Islet of Langerhans (tissue), 1 donor: ENCODE measurements around the gene VILL.

Experiments
- FAIRE-seq: peaks from one replicate; lab custom pipeline; 2011; peaks lifted over from hg19 to GRCh38; lab: Jason Lieb, UNC

The VILL gene

DNA sequence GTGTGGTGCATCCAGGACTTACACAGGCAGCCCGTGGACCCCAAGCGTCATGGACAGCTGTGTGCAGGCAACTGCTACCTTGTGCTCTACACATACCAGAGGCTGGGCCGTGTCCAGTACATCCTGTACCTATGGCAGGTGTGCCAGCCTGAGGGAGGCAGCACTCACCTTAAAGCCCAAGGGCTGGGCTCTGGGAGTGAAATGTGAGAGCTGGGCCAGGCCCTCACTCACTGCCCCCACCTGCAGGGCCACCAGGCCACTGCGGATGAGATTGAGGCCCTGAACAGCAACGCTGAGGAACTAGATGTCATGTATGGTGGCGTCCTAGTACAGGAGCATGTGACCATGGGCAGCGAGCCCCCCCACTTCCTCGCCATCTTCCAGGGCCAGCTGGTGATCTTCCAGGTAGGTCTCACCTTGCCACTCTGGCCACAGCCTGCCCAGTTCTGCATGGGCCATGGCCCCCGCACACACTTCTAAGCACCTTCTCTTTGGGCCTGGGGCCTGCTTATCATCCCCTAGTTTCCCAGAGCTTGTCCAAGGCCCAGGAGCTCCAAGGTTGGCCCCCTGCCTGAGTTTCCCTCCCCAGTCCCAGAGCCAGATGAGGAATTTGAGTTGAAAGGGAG, 11.0 kb downstream of the VILL start:
- no peak for FAIRE-seq

DNA sequence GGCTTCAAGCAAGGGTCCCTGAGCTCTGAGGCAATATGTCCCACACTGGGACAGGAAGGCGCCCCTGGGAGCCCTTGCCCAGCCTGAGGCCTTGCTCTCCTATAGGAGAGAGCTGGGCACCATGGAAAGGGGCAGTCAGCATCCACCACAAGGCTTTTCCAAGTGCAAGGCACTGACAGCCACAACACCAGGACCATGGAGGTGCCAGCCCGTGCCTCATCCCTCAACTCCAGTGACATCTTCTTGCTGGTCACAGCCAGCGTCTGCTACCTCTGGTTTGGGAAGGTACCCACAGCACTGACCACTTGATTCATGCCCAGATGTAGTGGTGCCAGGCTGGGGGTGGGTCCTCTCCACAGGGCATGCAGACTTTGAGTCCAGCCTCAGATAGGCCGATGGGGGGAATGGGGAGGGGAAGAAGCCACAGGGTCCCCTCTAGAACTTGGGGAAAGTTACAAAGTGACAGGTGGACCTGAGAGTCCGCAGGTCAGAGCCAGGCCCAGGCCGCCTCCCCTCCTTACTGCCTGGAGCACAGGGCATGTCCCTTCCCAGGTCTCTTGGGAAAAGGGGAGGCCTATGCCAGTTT, 11.8 kb downstream of the VILL start:
- FAIRE-seq, result no peak

DNA sequence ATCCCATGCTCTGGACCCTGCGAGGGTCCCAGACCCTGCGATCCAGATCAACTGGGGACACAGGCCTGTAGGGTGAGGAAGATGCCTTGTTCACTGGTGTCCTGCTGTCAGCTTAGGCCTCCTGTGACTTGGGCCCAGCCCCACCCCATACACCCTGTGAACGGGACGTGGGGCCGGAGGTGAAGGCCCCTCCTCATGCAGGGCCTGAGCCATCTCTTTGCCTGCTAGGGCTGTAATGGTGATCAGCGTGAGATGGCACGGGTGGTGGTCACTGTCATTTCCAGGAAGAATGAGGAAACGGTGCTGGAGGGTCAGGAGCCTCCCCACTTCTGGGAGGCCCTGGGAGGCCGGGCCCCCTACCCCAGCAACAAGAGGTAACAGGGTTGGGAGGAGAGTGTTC, 12.4 kb downstream of the VILL start:
- no peak for FAIRE-seq

DNA sequence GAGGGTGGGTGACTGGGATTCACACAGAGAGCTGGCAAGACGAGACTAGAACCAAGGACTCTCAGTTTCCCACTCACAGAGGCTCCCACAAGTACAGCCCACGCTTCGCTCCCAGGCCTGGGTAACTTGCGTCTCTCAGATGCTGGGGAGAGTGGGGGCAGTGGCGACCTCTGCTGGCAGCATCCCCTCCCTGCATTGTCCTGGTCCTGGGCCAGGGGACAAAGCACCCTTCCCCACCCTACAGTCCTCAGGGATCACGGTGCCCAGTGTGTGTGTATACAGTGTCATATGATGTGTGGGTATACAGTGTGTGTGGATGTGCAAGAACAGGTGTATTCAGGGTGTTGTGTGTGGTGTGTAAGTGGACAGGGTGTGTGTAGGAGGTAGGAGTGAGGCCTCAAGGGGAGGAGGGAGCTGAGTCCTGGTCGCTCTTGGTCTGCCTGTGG, 12.8 kb downstream of the VILL start:
- FAIRE-seq, result no peak

DNA sequence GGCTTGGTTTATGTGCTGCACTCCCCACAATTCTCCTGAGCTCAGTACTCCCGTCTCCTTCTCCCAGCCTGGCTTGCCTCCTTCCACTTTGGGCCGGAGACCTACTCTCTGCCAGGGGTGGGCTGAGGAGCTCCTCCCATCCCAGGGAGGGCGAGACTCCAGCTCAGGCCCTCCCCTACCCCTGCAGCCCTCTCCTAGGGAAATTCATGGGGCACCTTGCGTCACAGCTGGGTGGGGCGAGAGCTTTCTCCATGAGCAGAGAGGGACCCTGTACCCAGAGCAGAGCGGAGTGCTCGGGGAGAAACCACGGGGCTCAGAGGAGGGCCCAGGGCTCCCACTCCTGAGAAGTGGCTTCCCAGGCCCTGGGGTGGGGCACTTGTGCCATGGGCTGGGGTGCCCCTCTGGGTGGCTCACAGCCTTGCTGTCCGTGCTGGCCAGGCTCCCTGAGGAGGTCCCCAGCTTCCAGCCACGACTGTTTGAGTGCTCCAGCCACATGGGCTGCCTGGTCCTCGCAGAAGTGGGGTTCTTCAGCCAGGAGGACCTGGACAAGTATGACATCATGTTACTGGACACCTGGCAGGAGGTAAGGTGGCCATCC, 13.3 kb downstream of the VILL start:
- FAIRE-seq, result no peak

DNA sequence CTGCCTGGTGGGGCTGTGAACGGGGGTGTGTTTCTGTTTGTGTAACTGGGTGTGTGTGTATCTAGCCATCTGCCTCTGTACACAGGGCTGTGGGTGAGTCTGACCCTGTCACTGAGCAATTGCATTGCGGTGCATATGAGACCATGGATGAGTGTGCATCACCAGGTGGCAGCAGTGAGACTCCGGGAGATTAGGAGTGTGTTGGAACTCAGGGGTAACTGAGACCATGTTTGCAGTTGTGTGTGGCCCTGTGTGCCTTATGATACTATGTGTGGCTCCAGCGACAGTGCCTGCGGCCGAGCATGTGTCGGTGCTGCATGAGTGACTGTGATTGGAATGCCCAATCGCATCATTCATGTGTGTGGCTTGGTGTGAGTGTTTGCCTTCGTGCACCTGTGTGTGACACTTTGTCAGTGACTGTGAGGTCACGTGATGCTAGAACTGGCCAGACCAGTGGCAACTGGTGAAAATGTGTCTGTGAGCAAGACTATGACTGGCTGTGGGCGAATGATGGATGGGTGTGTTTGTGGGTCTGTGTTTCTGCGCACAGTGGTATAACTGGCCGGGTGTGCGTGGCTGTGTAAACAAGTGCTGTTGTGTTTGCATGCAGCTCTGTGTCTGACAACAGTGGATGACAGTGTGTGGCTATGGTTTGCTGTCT, 14.0 kb downstream of the VILL start:
- FAIRE-seq, result no peak

DNA sequence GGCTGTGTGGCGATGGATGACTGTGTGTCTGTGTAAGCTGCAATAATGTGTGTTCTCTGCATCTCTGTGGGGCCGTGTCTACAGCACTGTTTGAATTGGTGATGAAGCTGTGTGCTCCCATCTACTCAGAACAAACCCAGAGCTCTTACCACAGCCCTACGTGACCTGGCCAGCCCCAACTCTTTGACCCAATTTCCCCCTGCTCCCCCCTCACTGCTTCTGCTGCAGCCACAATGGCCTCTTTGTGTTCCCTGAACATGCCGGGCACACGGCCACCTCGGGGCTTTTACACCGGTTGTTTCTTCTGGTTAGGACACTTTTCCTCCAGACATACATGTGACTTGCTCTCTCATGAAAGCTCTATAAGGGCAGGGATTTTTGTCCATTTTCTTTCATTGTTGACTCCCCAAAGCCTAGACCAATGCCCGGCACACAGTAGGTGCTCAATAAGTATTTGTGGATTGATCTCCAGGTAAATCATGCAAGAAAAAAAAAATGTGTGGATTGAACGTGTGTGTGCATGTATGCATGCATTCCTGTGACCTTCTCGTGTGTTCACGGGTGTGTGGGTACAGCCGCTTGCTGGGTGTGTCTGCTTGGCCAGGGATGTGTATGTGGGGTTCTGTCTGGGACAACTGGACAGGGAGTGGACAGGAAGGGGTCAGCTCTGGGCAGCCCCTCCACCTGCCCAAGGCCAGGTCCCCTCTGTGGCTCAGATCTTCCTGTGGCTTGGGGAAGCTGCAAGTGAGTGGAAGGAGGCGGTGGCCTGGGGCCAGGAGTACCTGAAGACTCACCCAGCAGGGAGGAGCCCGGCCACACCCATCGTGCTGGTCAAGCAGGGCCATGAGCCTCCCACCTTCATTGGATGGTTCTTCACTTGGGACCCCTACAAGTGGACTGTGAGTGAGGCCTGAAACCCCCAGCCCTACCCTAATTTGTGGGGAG, 14.8 kb downstream of the VILL start:
- no peak for FAIRE-seq

DNA sequence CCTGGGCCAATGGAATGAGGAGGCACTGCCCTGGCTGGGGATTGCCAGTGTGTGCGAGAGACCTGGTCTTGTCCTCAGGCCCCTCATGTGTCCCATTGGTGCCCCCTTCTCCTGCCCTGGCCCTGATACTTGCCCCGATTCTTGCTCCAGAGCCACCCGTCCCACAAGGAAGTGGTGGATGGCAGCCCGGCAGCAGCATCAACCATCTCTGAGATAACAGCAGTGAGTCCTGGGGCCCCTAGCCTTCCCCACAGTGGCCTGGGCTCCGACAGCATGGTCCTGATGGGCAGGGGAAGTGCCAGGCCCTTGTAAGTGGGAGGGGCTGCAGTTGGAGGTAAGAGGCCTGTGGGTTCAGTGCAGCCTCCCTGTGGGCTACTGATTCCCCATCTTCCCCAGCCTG, 15.4 kb downstream of the VILL start:
- no peak for FAIRE-seq

DNA sequence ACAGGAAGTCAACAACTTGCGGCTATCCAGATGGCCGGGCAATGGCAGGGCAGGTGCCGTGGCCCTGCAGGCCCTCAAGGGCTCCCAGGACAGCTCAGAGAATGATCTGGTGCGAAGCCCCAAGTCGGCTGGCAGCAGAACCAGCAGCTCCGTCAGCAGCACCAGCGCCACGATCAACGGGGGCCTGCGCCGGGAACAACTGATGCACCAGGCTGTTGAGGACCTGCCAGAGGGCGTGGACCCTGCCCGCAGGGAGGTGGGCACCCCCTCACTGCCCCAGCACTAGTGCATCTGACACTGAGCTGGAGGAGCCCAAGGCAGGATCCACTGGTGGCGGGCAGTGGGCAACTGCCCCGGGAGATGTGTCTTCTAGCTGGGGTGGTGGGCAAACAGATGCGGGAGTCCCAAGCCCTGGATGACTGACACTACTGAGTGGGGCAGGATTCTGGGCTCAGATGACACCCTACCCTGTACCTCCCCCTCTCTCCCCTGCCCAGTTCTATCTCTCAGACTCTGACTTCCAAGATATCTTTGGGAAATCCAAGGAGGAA, 15.9 kb downstream of the VILL start:
- no peak for FAIRE-seq

DNA sequence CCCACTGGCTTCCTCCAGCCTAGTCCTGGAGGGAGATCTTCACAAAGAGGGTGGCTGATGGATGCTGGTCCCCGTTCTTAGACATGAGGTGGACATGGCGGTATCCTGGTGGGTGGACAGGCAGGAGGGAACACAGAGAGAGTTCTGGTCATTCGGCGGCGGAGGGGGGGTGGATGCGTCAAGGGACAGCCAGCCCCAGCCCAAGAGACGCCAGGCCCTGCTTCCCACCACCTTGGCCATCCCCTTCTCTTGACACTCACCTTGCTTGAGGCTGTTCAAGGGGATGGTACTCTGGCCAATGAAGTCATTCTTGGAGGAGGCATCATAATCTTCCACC, 17.1 kb downstream of the VILL start:
- no peak for FAIRE-seq

DNA sequence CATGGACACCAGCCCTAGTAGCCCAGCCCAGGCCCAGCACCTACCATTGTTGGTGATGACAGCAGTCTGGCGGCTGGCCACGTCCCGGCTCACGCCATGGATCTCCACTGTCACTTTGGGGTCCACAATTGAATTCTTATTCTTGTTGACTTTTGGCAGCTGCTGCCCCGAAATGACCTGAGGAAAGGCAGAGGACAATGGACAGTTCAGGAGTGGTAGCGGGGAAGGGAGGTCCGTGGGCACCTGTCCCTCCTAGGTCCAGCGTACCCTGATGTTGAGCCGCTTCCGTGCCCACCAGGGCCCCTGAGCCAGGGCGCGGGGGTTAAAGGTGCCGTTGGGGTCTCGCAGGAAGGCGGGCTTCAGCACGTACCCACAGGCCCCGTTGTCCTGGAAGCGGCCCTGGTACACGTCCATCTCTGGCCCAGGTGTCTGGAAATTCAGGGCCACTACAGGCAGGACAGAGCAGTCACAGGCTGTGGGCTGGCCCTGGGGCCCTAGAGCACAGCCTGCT, 17.7 kb downstream of the VILL start:
- FAIRE-seq, result no peak

DNA sequence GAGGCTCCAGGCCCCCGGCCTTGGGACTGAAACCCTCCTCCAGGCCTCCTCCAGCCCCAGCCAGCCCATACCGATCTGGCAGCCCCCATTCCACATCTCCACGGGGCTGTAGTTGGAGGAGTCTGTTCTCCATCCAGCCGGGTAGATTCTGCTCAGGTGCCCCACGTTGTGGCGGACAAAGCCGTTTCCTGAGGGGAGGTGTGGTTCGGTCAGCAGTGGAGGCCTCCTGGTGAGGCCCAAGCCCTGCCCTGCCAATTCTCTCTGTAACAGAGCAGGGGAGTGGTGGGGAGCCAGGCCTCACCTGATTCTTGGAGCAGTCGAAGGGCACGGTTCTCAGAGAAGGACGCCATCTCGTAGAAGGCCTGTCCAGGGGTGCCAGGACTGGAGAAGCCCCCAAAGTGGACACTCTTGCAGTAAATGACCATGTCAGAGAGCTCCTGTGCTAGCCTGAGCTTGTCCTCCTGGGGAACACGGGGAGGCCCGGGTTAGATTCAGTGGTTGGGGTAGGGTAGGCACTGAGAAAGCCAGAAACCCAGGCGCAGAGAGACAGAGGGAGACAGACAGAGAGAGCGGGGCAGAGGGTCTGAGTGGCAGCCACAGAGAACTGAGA, 18.5 kb downstream of the VILL start:
- FAIRE-seq, result no peak

DNA sequence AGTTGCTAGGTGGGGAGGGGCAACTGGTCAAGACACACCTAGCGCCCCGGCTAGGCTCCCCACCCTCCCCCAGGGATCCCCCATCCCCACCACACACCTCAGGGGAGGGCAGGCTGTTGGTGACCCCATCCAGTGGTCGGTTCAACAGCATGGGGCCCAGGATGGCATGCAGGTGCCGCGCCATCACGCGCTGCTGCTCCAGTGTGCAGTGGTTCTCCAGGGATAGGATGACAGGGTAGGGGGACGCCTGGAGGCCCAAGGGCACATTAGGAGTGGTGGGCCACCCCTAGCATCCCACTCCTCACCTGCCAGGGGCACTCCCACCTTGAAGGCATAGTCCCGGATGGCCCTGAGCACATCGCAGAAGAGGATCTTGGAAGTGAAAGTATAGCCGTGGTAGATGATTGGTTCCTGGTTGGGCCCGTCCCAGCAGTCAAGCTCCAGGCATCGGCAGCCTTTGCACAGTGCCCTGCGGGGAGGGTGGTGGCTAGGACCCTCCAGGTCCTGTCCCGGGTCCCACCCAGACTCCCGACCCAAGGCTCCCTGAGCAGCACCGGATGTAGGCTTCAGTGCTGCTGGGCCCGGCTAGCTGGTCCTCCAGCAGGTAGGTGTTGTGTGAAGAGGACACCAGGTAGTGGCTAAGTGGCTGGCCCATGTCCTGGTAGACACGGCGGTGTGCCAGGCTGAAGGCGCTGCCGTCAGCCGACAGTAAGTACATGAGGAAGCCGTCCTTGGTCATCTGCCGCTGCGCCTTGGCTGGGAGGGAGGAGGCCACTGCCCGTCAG, 19.4 kb downstream of the VILL start:
- FAIRE-seq, result no peak

DNA sequence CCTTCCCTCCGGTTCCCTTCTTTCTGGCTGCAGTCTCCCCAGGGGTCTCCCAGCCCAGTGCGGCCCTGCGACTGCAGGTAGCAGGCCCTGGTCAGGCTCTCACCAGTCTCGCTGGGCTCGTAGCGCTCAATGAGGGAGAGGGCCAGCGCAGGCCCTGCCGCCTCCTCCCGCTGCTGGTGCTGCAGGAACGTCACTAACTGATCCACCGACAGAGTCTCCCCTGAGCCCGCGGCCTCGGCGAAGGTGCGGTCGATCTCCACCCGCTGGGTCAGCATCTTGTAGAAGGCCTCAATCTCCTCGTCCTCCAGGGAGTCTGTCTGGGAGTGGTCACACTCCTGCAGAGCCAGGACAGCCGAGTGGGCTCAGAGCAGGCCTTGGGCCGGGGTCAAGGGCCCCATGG, 20.5 kb downstream of the VILL start:
- FAIRE-seq, result no peak

DNA sequence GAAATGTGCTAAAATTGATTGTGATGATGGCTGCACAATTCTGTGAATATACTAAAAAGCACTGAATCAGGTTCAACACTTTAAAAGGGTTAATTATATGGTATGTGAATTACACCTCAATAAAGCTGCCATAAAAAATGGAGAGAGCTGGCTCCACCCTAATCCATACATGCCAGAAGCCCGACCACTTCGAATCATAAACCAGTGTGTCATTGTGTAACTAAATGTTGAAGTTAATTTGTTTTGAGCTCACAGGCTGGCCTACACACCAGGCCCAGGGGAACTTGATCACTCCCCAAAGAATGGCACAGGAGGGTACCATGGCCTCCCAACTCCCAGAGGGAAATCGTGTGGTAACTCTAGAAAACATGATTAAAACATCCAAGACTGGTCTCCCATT, 24.9 kb downstream of the VILL start:
- no peak for FAIRE-seq

DNA sequence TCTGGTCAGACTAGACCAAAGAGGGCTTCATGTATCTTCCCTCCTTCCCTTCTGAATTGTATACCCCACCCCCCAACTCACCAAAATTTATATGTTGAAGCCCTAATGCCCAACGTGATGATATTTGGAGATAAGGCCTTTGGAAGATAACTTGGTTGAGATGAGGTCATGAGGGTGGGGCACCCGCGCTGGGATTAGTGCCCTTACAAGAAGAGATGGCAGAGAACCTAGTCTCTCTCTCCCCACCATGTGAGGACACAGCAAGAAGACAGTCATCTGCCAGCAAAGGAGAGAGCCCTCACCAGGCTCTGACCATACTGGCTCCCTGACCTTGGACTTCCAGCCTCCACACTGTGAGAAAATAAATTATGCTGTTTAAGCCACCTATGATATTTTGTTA, 25.4 kb downstream of the VILL start:
- no peak for FAIRE-seq

DNA sequence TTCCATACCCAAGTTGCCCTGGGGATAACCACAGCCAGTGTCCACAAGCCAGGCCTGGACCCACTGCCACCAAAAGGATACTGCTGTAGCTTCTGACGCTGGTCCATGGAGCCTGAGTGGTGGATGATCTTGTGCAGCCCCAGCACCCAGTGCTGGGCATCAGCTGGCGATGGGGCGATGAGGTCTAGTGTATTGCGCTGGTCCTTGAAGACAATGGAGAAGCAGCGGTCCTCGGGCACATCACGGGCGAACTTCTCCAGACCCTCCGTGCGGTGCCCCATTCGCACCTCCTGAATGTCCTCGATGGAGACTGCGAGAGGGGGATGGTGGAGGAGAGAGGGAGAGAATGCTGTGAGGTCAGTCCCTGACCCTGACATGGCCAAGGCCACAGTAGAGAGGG, 25.8 kb downstream of the VILL start:
- no peak for FAIRE-seq

DNA sequence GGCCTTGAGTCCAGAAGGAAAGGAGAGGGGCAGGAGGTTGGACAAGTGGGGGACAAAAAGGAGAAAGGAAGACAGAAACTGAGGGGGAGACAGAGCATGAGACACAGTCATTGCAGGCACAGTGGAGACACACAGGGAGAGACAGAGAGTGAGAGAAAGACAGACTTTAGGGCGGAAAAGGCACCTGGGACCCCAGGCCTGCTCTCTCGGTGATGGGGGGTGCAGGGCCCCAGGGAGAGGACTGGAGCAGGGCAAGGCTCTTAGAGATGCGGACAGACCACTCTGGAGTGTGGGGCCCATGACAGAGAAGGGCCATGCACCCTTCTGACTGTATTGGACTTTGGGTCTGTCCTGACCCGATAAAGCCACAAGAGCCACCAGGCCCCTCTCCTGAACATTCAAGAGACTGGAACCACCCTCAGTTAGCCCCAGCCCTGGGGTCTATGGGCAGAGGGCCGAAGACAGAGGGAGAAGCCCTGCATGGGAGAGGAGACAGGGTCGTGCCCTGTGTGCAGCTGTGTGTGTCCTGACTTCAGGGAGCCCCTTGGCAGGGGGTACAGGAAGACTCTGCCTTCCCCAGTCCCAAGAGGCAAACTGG, 26.4 kb downstream of the VILL start:
- no peak for FAIRE-seq

DNA sequence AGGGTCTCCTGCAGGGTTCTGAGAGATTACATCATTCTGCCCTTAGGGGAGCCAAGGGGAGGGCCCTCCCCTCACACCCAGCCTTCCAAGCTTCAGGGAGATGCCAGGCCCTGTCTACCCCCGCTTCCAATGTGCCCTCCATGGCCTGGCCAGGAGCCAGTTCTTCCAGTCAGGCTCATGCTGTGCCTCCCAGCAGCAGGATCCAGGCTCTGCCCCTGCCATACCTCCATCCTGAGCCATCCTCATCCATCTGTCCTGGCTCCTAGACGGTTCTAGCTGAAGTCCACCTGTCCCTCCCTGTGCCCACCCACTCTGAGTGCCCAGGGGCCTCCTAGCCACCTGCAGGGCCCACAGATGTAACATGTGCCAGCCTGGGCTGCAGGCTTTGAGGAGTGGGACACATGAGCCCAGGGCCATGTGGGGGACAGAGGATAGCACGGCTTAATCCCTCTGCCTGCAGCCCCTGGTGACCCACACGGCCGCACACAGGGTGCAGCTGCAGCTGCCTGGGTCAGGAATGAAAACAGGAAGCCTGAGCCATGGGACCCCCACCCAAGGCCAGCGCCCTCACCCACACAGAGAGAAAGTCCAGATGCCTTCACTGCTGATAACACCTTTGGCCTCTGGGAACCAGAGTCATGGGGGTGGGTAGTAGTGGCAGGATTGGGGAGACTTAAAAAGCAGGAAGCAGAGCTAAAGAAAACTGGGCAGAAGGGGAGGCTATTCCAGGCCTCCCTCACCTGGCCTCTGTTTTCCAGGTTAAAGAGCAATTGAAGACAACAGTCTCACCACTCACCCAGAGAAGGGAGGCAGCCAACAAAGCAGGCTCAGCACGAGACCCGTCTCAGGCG, 27.1 kb downstream of the VILL start:
- no peak for FAIRE-seq
